H1 (cell line): ENCODE data around the gene KNDC1. TPM values are rescaled to one million over a fixed set of nuclear protein-coding genes. Genes with fewer than 3 reads are reported as not detected.

Experiments used
- CTCF ChIA-PET: fragments of 300-600 bp; sonication (Branson Sonifier 250); formaldehyde crosslinking; loops from one replicate; lab custom pipeline; 2021; ENCODE audit not compliant: partially characterized antibody; lab: Charles Lee
- POLR2A ChIA-PET: fragments of 300-600 bp; sonication (Branson Sonifier 250); formaldehyde crosslinking; loops from one replicate; lab custom pipeline; 2021; ENCODE audit warnings: inconsistent platforms; ENCODE audit not compliant: partially characterized antibody; lab: Charles Lee
- DNase-seq, 2 experiments: peaks; one replicate each; pipeline versions ENCODE4 v3.0.0 to v3.0.0-alpha.2; 2010 to 2022; ENCODE audit warnings: low spot score in 2 of 2, low read depth in 1 of 2, mixed read lengths in 1 of 2
- FAIRE-seq: peaks from 2 replicates; lab custom pipeline; 2011; peaks lifted over from hg19 to GRCh38; lab: Jason Lieb, UNC
- H2AFZ ChIP-seq: 2 replicates; pipeline ENCODE4 v1.8.1; 2012; ENCODE audit warnings: low read length, inconsistent platforms
- H2AK5ac ChIP-seq: 2 replicates; pipeline ENCODE4 v1.6.1; 2013; ENCODE audit warnings: low read depth, low read length
- H2BK120ac ChIP-seq: replicated peaks from 2 replicates; pipeline ENCODE3; 2013; ENCODE audit warnings: low read depth, low read length, inconsistent platforms
- H2BK12ac ChIP-seq: 2 replicates; pipeline ENCODE4 v1.6.1; 2013; ENCODE audit warnings: low read depth, low read length
- H2BK15ac ChIP-seq: 2 replicates; pipeline ENCODE4 v1.6.1; 2013; ENCODE audit warnings: low read length
- H2BK20ac ChIP-seq: 2 replicates; pipeline ENCODE4 v1.6.1; 2013; ENCODE audit warnings: low read length
- H2BK5ac ChIP-seq: 2 replicates; pipeline ENCODE4 v1.6.1; 2013; ENCODE audit warnings: low read depth, low read length
- H3K14ac ChIP-seq: 2 replicates; pipeline ENCODE4 v1.6.1; 2013; ENCODE audit warnings: inconsistent platforms; ENCODE audit not compliant: insufficient read length
- H3K18ac ChIP-seq: 2 replicates; pipeline ENCODE4 v1.6.1; 2013; ENCODE audit warnings: low read length; ENCODE audit errors: extremely low read depth
- H3K23ac ChIP-seq: 2 replicates; pipeline ENCODE4 v1.6.1; 2013; ENCODE audit warnings: inconsistent platforms; ENCODE audit not compliant: insufficient read length
- H3K23me2 ChIP-seq: 2 replicates; pipeline ENCODE4 v1.6.1; 2013; ENCODE audit warnings: low read depth, low read length
- H3K27ac ChIP-seq: 2 replicates; pipeline ENCODE4 v1.6.1; 2011; ENCODE audit warnings: low read depth, low read length, inconsistent platforms
- H3K27me3 ChIP-seq, 4 experiments: replicated peaks in 1 of 4; 1 replicate in 1 of 4; 2 replicates in 3 of 4; pipeline versions ENCODE4 v1.6.1 to v1.8.1; 2011 to 2013; ENCODE audit warnings: low read length in 3 of 4, mild to moderate bottlenecking in 3 of 4, inconsistent platforms in 2 of 4, mixed read lengths in 2 of 4, moderate library complexity in 1 of 4; ENCODE audit not compliant: control insufficient read depth in 3 of 4, insufficient read depth in 3 of 4; ENCODE audit errors: extremely low read depth in 1 of 4
- H3K36me3 ChIP-seq, 4 experiments: 2 replicates each; pipeline versions ENCODE4 v1.6.1 to v1.8.1; 2011 to 2013; ENCODE audit warnings: mild to moderate bottlenecking in 4 of 4, low read length in 3 of 4, moderate library complexity in 2 of 4, control low read depth in 1 of 4, inconsistent platforms in 1 of 4; ENCODE audit not compliant: insufficient read depth in 4 of 4, control insufficient read depth in 2 of 4
- H3K4ac ChIP-seq: replicated peaks from 2 replicates; pipeline ENCODE3; 2013; ENCODE audit warnings: low read length, low read depth, mixed read lengths, inconsistent platforms; ENCODE audit not compliant: insufficient read length
- H3K4me1 ChIP-seq, 4 experiments: replicated peaks in 1 of 4; 1 replicate in 1 of 4; 2 replicates in 3 of 4; pipeline versions ENCODE4 v1.6.1 to v1.8.1; 2011 to 2013; ENCODE audit warnings: low read length in 3 of 4, inconsistent platforms in 2 of 4, mixed read lengths in 1 of 4; ENCODE audit not compliant: insufficient read depth in 4 of 4, control insufficient read depth in 3 of 4
- H3K4me2 ChIP-seq, 2 experiments: 2 replicates each; pipeline versions ENCODE4 v1.6.1 to v1.8.1; 2011 to 2013; ENCODE audit warnings: low read depth in 2 of 2, low read length in 2 of 2, control low read depth in 1 of 2, inconsistent platforms in 1 of 2, mild to moderate bottlenecking in 1 of 2; ENCODE audit not compliant: insufficient read depth in 1 of 2
- H3K4me3 ChIP-seq, 4 experiments: fragments of 200-600, 300-600 bp in 1 of 4; sonication (generic), shearing (Covaris generic), sonication (Bioruptor Twin) in 1 of 4; 2 replicates each; pipeline versions ENCODE4 v1.5.1 to v1.8.1; 2011 to 2016; ENCODE audit warnings: low read length in 4 of 4, low read depth in 3 of 4, control low read depth in 2 of 4, inconsistent platforms in 2 of 4, mild to moderate bottlenecking in 2 of 4, mixed read lengths in 1 of 4, moderate library complexity in 1 of 4; ENCODE audit not compliant: insufficient read depth in 2 of 4; ENCODE audit errors: extremely low read depth in 1 of 4
- H3K56ac ChIP-seq: replicated peaks from 2 replicates; pipeline ENCODE3; 2013; ENCODE audit warnings: low read depth, mild to moderate bottlenecking, mixed read lengths, low read length, inconsistent platforms; ENCODE audit not compliant: insufficient read length
- H3K79me1 ChIP-seq: 2 replicates; pipeline ENCODE4 v1.6.1; 2013; ENCODE audit warnings: low read depth, low read length, control low read depth
- H3K79me2 ChIP-seq, 2 experiments: 2 replicates each; pipeline versions ENCODE4 v1.6.1 to v1.8.1; 2012 to 2013; ENCODE audit warnings: low read length in 2 of 2, mild to moderate bottlenecking in 2 of 2, inconsistent platforms in 1 of 2; ENCODE audit not compliant: insufficient read depth in 2 of 2, control insufficient read depth in 1 of 2
- H3K9ac ChIP-seq, 4 experiments: replicated peaks in 1 of 4; 1 replicate in 1 of 4; 2 replicates in 3 of 4; pipeline versions ENCODE4 v1.6.1 to v1.8.1; 2011 to 2013; ENCODE audit warnings: low read depth in 3 of 4, low read length in 3 of 4, control low read depth in 2 of 4, mild to moderate bottlenecking in 2 of 4, moderate library complexity in 2 of 4, inconsistent platforms in 1 of 4; ENCODE audit errors: extremely low read depth in 1 of 4
- H3K9me3 ChIP-seq, 2 experiments: 2 replicates each; pipeline versions ENCODE4 v1.6.1 to v1.8.1; 2012 to 2013; ENCODE audit warnings: mild to moderate bottlenecking in 2 of 2, moderate library complexity in 2 of 2, control low read depth in 1 of 2, inconsistent platforms in 1 of 2, low read depth in 1 of 2, low read length in 1 of 2, mixed read lengths in 1 of 2; ENCODE audit not compliant: insufficient read depth in 2 of 2
- H4K20me1 ChIP-seq, 2 experiments: replicated peaks in 1 of 2; 2 replicates each; pipeline versions ENCODE3 to v1.8.1; 2011 to 2013; ENCODE audit warnings: inconsistent platforms in 2 of 2, low read length in 2 of 2, mild to moderate bottlenecking in 1 of 2; ENCODE audit not compliant: insufficient read depth in 2 of 2, control insufficient read depth in 1 of 2
- H4K5ac ChIP-seq: 2 replicates; pipeline ENCODE4 v1.6.1; 2013; ENCODE audit warnings: low read length, low read depth, mixed read lengths, inconsistent platforms; ENCODE audit not compliant: insufficient read length
- H4K8ac ChIP-seq: 2 replicates; pipeline ENCODE4 v1.8.0; 2013; ENCODE audit warnings: mild to moderate bottlenecking, moderate library complexity, low read length, inconsistent platforms; ENCODE audit not compliant: insufficient read depth; ENCODE audit errors: extremely low read depth
- H4K91ac ChIP-seq: replicated peaks from 2 replicates; pipeline ENCODE3; 2013; ENCODE audit warnings: low read length, mixed read lengths, inconsistent platforms; ENCODE audit not compliant: insufficient read length
- EZH2 ChIP-seq: fragments of 200-600 bp; sonication (generic); IDR thresholded peaks from 2 replicates; pipeline ENCODE4 v1.7.1; 2012; ENCODE audit warnings: low read depth, mild to moderate bottlenecking, moderate library complexity, low read length, inconsistent platforms; ENCODE audit not compliant: severe bottlenecking
- RAD21 ChIP-seq, 2 experiments: IDR thresholded peaks in 1 of 2; conservative IDR thresholded peaks in 1 of 2; 2 replicates each; pipeline ENCODE4 v1.6.1; 2011; ENCODE audit warnings: low read depth in 2 of 2, low read length in 2 of 2, improper control_type of control experiment in 1 of 2, inconsistent platforms in 1 of 2, mild to moderate bottlenecking in 1 of 2, moderate library complexity in 1 of 2
- SRF ChIP-seq: IDR thresholded peaks from 2 replicates; pipeline ENCODE4 v1.6.1; 2011; ENCODE audit warnings: mild to moderate bottlenecking, low read depth, low read length, moderate library complexity
- WGBS, 2 experiments: shearing (Covaris generic) in 1 of 2; methylation state at CpG; one replicate each; pipeline versions ENCODE4 v1.1.6 to v1.1.7; 2013 to 2015; ENCODE audit warnings: low lambda C conversion rate in 2 of 2, mixed read lengths in 2 of 2, inconsistent platforms in 1 of 2, low coverage in 1 of 2, missing lambda C conversion rate in 1 of 2; ENCODE audit not compliant: insufficient replicate concordance in 2 of 2, insufficient coverage in 1 of 2, insufficient read length in 1 of 2; ENCODE audit errors: extremely low coverage in 1 of 2, missing lambda C conversion rate in 1 of 2; 5-methylcytosine and 5-hydroxymethylcytosine counted together
- polyA plus RNA-seq, 7 experiments: library from polyadenylated mRNA; depleted of rRNA in 3 of 7; stranded (reverse) in 5 of 7; unstranded in 2 of 7; fragments of >200 nt in 5 of 7; fragments of 200-250 nt in 2 of 7; gene quantifications; 1 replicate in 5 of 7; 2 replicates in 1 of 7; 4 replicates in 1 of 7; pipeline versions ENCODE4 v1.2.1 to v1.2.3, GENCODE V29; 2011 to 2013; ENCODE audit warnings: missing spikeins in 2 of 7, mixed read lengths in 2 of 7
- total RNA-seq: library from RNA; stranded (reverse); fragmentation: NEBNext Ultra II Directional; extraction: Animal tissue kit (Norgen Biotek cat#: 25700); gene quantifications from 2 replicates; pipeline ENCODE4 v1.2.1, GENCODE V29; 2021

Gene KNDC1
- total and polyA plus RNA-seq, 2 of the 8 experiments (the other 6 are each of a cell fraction or from before 2014, with no cell fraction given), result 7.5 to 16.7 TPM

- Histone ChIP-seq H3K9ac (no peak overlapping the region), H4K91ac (peak overlapping the region; percentile 76), H4K20me1 (no peaks in the 10 kb centered on the region), H3K27ac (no peak overlapping the region), H3K14ac (no peak overlapping the region), H3K4ac (no peak overlapping the region), H3K36me3 (peaks cover 0 to 3% (median under 1%) of the 10 kb centered on the region in 4 experiments; a peak in 3 of 8 replicates), H3K4me3 (no peak overlapping the region), H2AK5ac (0 out of 2 replicates have a peak overlapping the region, but pooled peaks have one; percentile 91), H2BK12ac (peak overlapping the region; percentile 85; the same call in 1 of the 2 replicates), H3K23me2 (peaks cover 10% of the 10 kb centered on the region; the same call in 1 of the 2 replicates), H3K79me2 (no peaks in the 10 kb centered on the region), H4K8ac (no peak overlapping the region), H3K4me1 (peaks cover 0 to 16% (median 5%) of the 10 kb centered on the region in 4 experiments; a peak in 5 of 7 replicates), H3K27me3 (peaks cover 14 to 26% (median 23%) of the 10 kb centered on the region in 4 experiments), H2BK120ac (no peak overlapping the region), H4K5ac (no peak overlapping the region), H3K56ac (no peak overlapping the region), H3K4me2 (no peak overlapping the region), H3K18ac (no peak overlapping the region), H2BK20ac (0 out of 2 replicates have a peak overlapping the region, but pooled peaks have one; percentile 32), H3K9me3 (peaks cover 0 to 3% of the 10 kb centered on the region in 2 experiments; a peak in 1 of 4 replicates), H2AFZ (no peak overlapping the region), H2BK15ac (peak overlapping the region; percentile 48; the same call in 1 of the 2 replicates), H3K79me1 (no peaks in the 10 kb centered on the region), H2BK5ac (peak overlapping the region; percentile 88; the same call in 1 of the 2 replicates), H3K23ac (no peak overlapping the region)
- ChIA-PET CTCF (interaction anchor here (0.7 to 2.2 kb wide), 10 partner anchors 13 to 83 kb away, joined by 3 to 12 read pairs (median 4); no protein-coding TSS in a partner anchor), POLR2A (interaction anchor here (0.8 to 1.3 kb wide), 6 partner anchors 9 to 68 kb away, joined by 3 to 6 read pairs (median 3); partner anchors contain the start of gene VENTX)
- DNase-seq (no peak), FAIRE-seq (no peak)
- TF ChIP-seq RAD21 (IDR thresholded peaks at IDR 0.05 in 1 of 2, conservative IDR thresholded peaks at IDR 0.05 in 1 of 2; ENCODE audit: low read depth in 2 of 2, low read length in 2 of 2) (peak in 1 of 2 experiments; percentile 13; a peak in 1 of 4 replicates), EZH2 (no peak), SRF (no peak)
- WGBS, 2 experiments, result 86% methylated on average over 30 of the region's 30 CpGs; no CpG with 5 or more reads in 1 of the 2 experiments
Measured at GRCh38 chr10:133226251-133226808, 66.3 kb downstream of the KNDC1 start.
